ENCODE measurements around the gene CHST9. TPM values are rescaled to one million over a fixed set of nuclear protein-coding genes. Genes with fewer than 3 reads are reported as not detected.

Gene CHST9
- total and polyA plus RNA-seq, 2 of the 4 experiments (the other 2 are of a cell fraction), result not detected

DNA sequence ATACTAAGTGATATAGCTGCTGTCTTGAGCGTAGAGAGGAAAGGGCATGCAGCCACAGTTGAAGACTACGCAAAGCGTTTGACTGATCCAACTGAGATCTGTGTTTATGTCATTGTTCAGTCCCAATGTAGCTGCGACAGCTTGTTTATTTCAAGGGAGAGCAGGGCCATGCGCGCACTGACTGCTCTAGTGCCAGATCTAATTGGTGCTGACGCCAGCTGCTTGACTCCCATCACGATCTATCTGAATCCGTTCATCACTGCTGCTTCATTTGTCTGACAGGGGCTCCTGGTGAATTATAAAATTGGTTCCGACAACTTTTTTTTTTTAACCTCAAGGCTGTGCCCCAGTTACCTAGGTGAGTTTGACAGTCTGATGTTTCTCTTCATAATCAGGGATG lies 75.7 kb downstream of the CHST9 start:
- CTCF ChIA-PET, result no interaction called here
- in situ Hi-C loops (cut with MboI; ENCODE audit: low sequenced_read_pairs), result no loop called here
- ATAC-seq (ENCODE audit: low read depth), result no peak

More for the DNA sequence above, 75.7 kb downstream of the CHST9 start:
- 0% methylated on average over 3 of the region's 10 CpGs; no CpG with 5 or more reads in 1 of the 2 experiments for WGBS, 2 experiments (ENCODE audit: extremely low coverage in 2 of 2, insufficient read length in 1 of 2)
- intact Hi-C loops (cut with micrococcal nuclease) (no loop called here), dilution Hi-C loops (cut with HindIII; ENCODE audit: low sequenced_read_pairs, unreplicated experiment) (no loop called here)
- Histone ChIP-seq H2BK5ac (ENCODE audit: low read depth, low read length, poor library complexity, severe bottlenecking) (no peak overlapping the region), H3K4me1 (ENCODE audit: control insufficient read depth, insufficient read depth, low read length) (no peaks in the 10 kb centered on the region), H2AK9ac (replicated peaks; ENCODE audit: low read depth, low read length, poor library complexity) (no peak overlapping the region), H3K9ac (ENCODE audit: low read depth, low read length) (no peak overlapping the region), H2BK15ac (ENCODE audit: low read depth, low read length) (no peak overlapping the region), H3K14ac (replicated peaks; ENCODE audit: low read depth, low read length) (no peak overlapping the region), H3K9me1 (ENCODE audit: insufficient read depth, low read length) (no peaks in the 10 kb centered on the region), H3K23ac (ENCODE audit: low read depth, low read length) (no peak overlapping the region), H3K4me3 (ENCODE audit: insufficient read depth, low read depth, low read length) (no peak overlapping the region), H4K5ac (ENCODE audit: low read depth, low read length) (no peak overlapping the region), H3K27ac (ENCODE audit: insufficient read depth, low read length) (no peak overlapping the region), H4K8ac (ENCODE audit: low read depth in 2 of 2, low read length in 2 of 2) (no peak overlapping the region), H3K9me3 (ENCODE audit: control insufficient read depth, insufficient read depth, low read length) (peaks cover 6% of the 10 kb centered on the region), H2AK5ac (ENCODE audit: low read depth, low read length) (no peak overlapping the region), H3K79me1 (ENCODE audit: low read depth in 1 of 2, low read length in 2 of 2) (no peaks in the 10 kb centered on the region), H2AFZ (replicated peaks; ENCODE audit: low read length, poor library complexity) (no peak overlapping the region), H3K4me2 (ENCODE audit: low read depth, low read length) (no peak overlapping the region), H2BK20ac (ENCODE audit: low read depth, low read length) (no peak overlapping the region), H3K56ac (ENCODE audit: extremely low read depth, insufficient read depth, low read length) (no peak overlapping the region), H3K4ac (ENCODE audit: low read depth, low read length) (no peak overlapping the region), H4K20me1 (ENCODE audit: insufficient read depth, low read length) (no peaks in the 10 kb centered on the region), H3K27me3 (ENCODE audit: control insufficient read depth, insufficient read depth, low read length) (no peaks in the 10 kb centered on the region), H4K91ac (ENCODE audit: insufficient read depth, low read depth, low read length) (no peak overlapping the region), H3K18ac (ENCODE audit: low read depth, low read length) (no peak overlapping the region), H3K36me3 (ENCODE audit: control insufficient read depth, insufficient read depth, low read length) (no peaks in the 10 kb centered on the region), H2BK120ac (ENCODE audit: low read depth, low read length) (no peak overlapping the region)
- TF ChIP-seq MXI1 (IDR thresholded peaks at IDR 0.05; ENCODE audit: borderline replicate concordance, low read depth, low read length), result no peak
- POLR2A ChIA-PET (ENCODE audit: unreplicated experiment), result no interaction called here
- DNase-seq, result no peak
- BruUV-seq (replicated peaks), result no TSS peak

Measured in IMR-90 (cell line).